ENCODE data around the gene FXR1.
"Not testable (repeated sequence)": the region's sequence is repeated elsewhere in the genome, so short reads cannot be mapped to it uniquely, and the experiment has no call there.

GRCh38 chr3:180986366-180986765 is 73.9 kb downstream of the FXR1 start:
- TF ChIP-seq CTCF, POLR2A, EP300 (IDR thresholded peaks at IDR 0.05): not testable (repeated sequence)
